HG03432 (cell line): ENCODE data around the gene APOBEC3A.

ENCODE experiments used
- ATAC-seq: cut with Tn5 transposase; IDR thresholded peaks from one replicate; pipeline ENCODE4 v1.9.1; 2021; ENCODE audit warnings: mild to moderate bottlenecking, moderate library complexity; ENCODE audit not compliant: unreplicated experiment

APOBEC3A gene

DNA sequence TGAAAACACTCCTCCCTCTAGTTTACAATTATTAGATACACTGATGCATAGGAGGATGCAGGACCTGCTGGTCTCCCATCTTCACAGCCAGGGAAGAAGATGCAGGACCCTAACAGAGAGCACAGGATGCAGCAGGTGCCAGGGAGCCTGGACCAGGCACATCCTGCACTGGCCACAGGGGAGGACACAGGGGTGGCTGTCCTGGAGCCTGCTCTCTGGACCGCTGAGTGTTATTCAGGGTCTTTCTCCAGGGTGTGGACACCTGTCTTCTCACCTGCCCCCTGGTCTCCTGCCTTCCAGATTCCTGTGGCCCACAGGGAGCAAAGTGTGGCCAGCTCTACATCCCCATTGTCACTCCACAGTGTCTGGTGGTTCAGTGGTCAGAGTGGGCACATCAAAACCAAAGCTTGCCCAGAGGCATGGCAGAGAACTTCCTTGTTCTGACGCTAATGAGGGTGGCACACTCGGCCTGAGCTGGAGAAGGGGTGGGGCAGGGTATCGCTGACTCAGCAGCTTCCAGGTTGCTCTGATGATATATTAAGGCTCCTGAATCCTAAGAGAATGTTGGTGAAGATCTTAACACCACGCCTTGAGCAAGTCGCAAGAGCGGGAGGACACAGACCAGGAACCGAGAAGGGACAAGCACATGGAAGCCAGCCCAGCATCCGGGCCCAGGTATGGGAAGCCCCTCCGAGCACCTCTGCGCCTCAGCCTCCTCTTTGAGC, at the start of gene APOBEC3A:
Gene APOBEC3A, plus strand, starts transcription at position 564 of the 725 bp plus-strand sequence. Its CDS starts 83 bp downstream, at position 647.
- ATAC-seq, result no peak

GRCh38 chr22:38907767-38908166, 49.6 kb upstream of the APOBEC3A start:
- no peak for ATAC-seq

DNA sequence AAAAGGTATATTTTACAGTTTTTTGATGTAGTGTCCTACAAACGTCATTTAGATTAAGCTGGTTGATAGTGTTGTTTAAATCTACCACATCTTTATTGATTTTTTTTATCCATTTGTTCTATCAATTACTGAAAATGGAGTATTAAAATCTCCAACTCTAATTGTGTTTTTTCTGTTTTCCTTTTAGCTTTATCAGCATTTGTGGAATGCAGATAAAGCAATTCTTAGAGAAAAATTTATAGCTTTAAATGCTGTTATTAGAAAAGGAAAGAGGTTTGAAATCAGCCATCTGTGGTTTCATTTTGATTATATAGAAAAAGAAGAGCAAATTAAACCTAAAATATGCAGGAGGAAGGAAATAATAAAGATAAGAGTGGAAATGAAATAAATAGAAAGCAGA, 46.0 kb upstream of the APOBEC3A start:
- ATAC-seq, result no peak

- ATAC-seq, result no peak
Measured at GRCh38 chr22:38919631-38920190, 37.7 kb upstream of the APOBEC3A start.

- no peak for ATAC-seq
Measured at GRCh38 chr22:38921120-38921519, 36.3 kb upstream of the APOBEC3A start.

- no peak for ATAC-seq
Measured at GRCh38 chr22:38921806-38922205, 35.6 kb upstream of the APOBEC3A start.

- ATAC-seq, result no peak
Measured at GRCh38 chr22:38923463-38924346, 33.7 kb upstream of the APOBEC3A start.

DNA sequence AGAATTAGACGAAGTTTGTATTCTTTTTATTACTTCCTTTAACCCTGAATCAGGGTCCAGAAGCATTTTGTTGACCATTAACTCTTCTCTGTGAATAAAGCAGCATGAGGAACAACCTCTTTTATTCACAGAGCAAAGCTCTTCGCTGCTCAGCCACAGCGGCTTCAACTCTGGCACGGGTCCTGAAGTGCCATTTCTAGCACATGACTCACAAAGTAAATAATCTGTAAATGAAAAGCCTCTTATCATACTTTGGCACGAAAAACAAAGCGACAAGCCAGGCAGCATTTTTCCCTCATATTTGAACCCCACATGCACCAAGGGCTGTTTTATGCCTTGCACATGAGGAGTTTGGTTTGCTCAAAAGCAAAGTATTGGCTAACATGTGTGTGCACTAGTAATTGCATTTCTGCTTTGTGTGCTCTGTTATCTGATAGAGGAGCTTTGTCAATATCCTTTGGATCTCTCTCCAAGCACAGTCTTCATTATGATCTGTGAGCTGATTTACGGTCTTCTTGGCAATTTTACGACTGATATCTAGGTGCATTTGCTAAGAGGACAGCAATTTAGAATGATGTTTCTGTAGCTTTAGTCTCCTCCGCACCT, 33.0 kb upstream of the APOBEC3A start:
- no peak for ATAC-seq

DNA sequence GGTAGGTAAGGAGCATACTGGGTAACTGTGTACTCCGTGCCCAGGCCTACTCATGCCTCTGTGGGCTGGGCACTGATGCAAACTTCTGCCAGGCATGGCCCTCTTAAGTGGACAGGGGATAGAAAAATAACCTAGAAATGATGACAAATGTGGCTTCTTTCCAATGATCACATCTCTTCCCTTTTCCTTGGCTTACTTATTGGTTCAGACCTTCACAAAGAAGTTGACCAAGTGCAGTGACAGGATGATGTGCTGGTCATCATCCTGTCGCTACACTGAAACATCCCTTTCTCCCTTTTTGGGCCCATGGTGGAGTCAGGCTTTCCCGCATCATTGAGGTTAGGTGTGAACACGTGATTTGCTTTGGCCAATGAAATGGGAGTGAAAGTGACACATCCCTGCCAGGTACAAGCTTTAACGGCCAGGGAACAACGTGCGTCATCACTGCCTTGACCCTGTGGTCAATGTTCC, 31.8 kb upstream of the APOBEC3A start:
- no peak for ATAC-seq

DNA sequence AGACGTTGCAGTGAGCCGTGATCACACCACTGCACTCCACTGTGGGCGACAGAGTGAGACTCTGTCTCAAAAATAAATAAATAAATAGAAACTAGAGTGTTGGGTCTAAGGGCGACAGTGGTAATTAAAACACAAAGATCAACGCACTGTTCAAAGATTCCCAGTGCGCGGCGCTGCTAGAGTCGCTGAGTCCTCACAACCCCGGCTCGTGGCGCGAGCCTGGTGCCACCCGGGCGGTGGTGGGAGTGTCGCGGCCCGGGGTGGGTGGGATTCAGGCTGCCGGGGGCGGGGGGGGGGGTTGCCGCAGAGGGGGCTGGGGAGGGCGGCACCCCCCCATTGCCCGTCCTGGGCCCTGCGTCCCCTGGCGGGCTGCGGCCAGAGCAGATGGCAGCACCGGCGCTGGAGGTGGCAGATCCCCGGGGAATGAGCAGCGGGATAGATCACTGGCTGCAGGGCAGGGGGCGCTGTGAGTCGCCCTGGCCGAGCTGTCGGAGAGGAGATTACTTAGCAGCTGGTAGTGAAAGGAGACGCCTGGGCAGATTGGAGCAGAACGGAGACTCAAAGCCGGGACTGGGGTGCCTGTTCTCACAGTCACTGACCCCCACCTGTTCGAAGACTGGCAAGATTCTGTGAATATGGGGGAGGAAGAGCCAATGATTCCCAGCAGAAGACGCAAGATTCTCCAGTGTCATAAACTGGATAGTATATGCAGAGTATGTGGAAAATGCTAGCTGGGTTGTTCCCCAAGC, 30.2 kb upstream of the APOBEC3A start:
- no peak for ATAC-seq

GRCh38 chr22:38930512-38930911, 26.9 kb upstream of the APOBEC3A start:
- no peak for ATAC-seq

DNA sequence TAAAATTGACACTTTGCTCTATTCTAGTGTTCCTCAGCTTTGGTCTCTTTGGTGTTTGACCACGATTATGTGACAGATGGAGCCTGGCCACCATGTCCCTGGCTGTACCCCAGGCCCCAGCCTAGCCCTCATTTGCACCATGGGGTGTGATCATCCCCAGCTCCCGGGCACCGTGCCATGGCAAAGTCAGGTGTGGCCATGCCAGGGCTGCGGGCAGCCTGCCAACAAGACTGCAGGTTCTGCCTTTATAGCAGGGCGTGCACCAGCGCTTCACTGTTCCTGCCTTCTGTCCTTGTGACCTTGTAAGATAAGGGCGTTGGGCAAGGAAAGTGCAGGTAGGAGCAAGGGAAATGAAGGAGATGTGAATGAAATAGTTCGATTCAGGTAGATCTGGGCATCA, 22.4 kb upstream of the APOBEC3A start:
- ATAC-seq, result no peak

- ATAC-seq, result no peak
Measured at GRCh38 chr22:38935616-38936015, 21.8 kb upstream of the APOBEC3A start.

- no peak for ATAC-seq
Measured at GRCh38 chr22:38936562-38936961, 20.8 kb upstream of the APOBEC3A start.

- no peak for ATAC-seq
Measured at GRCh38 chr22:38937036-38937435, 20.4 kb upstream of the APOBEC3A start.

GRCh38 chr22:38937541-38937940, 19.9 kb upstream of the APOBEC3A start:
- no peak for ATAC-seq

DNA sequence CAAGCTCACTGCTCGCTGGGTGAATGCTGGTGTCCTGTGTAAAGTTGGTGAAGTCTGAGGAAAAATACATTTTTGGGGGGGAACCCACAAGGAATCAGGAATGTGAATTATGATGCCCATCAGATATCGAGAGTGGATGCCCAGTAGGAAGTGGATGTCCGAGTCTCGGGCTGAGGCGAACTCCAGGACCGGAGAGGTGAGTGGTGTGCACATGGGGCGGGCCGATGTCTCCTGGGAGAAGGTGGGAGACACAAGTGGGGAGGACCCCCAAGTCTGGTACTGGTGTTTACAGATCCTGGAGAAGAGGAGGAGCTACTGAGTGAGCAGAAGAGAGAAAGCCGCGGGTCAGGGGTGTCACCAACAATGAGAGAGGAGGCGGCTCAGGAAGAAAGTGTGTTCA, 19.2 kb upstream of the APOBEC3A start:
- ATAC-seq, result no peak

GRCh38 chr22:38938925-38939324, 18.5 kb upstream of the APOBEC3A start:
- ATAC-seq, result no peak

DNA sequence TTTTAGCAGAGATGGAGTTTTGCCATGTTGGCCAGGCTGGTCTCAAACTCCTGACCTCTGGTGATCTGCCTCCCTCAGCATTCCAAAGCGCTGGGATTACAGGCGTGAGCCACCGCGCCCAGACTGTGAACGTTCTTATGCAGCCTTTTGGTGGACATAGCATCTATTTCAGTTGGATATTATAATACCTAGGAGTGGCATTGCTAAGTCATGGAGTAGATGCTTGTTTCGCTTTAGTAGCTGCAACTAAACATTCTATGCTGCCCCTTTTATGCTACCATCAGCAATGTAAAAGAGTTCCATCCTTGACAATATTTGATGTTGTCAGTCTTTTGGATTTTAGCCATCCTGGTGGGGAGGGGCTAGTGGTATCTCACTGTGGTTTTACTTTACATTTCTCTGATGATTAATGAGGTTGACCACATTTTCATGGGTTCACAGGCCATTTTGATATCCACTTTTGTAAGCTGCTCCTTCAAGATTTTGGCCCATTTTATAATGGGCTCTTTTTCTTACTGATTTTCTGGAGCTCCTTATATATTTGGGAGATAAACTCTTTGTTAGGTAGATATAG, 16.5 kb upstream of the APOBEC3A start:
- peak; percentile 20 for ATAC-seq

DNA sequence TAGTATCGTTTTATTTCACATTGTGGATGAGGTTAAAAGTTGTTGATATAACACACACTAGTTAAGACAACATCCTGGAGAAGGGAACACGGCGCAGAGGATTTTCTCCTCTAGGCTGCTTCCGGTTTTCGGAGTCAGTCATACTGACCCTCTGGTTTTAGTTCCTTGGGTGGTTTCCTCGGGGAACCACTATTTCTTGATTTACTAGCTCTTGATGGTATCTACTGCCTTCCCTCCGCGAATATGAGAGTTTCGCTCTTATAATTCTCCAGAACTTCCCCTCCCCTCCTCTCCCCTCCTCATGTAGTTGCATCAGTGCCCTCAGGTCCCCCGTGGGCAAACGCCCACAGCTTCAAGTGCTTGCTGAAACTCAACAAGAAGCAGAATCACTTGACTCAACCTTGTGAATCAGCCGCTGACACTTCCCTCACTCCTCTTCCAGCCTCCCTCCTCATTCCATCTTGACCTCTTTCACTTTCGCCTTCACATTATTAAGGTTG, 15.9 kb upstream of the APOBEC3A start:
- peak; percentile 77 for ATAC-seq
